Endodermal cell (in vitro differentiated cells): Measurements from ENCODE around the gene LARGE1. TPM values are rescaled to one million over a fixed set of nuclear protein-coding genes. Genes with fewer than 3 reads are reported as not detected.

Experiments used
- DNase-seq: peaks from one replicate; pipeline ENCODE4 v3.0.0-alpha.2; 2017
- H3K27ac ChIP-seq: 2 replicates; pipeline ENCODE4 v1.5.1; 2013; ENCODE audit warnings: mild to moderate bottlenecking, low read depth, low read length, moderate library complexity
- H3K27me3 ChIP-seq: 2 replicates; pipeline ENCODE4 v1.6.1; 2013; ENCODE audit warnings: mild to moderate bottlenecking, low read length, moderate library complexity; ENCODE audit not compliant: insufficient read depth, control insufficient read depth, poor library complexity, severe bottlenecking
- H3K36me3 ChIP-seq: 2 replicates; pipeline ENCODE4 v1.7.0; 2013; ENCODE audit warnings: mild to moderate bottlenecking, low read length, moderate library complexity; ENCODE audit not compliant: control insufficient read depth, insufficient read depth
- H3K4me1 ChIP-seq: one replicate; pipeline ENCODE4 v1.7.0; 2013; ENCODE audit warnings: low read length; ENCODE audit not compliant: control insufficient read depth, insufficient read depth
- H3K4me3 ChIP-seq: 2 replicates; pipeline ENCODE4 v1.5.1; 2013; ENCODE audit warnings: mild to moderate bottlenecking, low read length, moderate library complexity
- H3K9ac ChIP-seq: 2 replicates; pipeline ENCODE4 v1.6.1; 2013; ENCODE audit warnings: mild to moderate bottlenecking, low read length, moderate library complexity; ENCODE audit not compliant: poor library complexity, severe bottlenecking; ENCODE audit errors: extremely low read depth
- H3K9me3 ChIP-seq: 2 replicates; pipeline ENCODE4 v1.6.1; 2013; ENCODE audit warnings: mild to moderate bottlenecking, low read length, moderate library complexity; ENCODE audit not compliant: control insufficient read depth
- H3K27ac Mint-ChIP-seq: 2 replicates; pipeline ENCODE4 v1.8.0; 2020; ENCODE audit warnings: mixed read lengths
- H3K27me3 Mint-ChIP-seq: 2 replicates; pipeline ENCODE4 v1.8.0; 2021; ENCODE audit warnings: mild to moderate bottlenecking, mixed read lengths; ENCODE audit not compliant: insufficient read depth
- H3K36me3 Mint-ChIP-seq: 2 replicates; pipeline ENCODE4 v1.8.0; 2020; ENCODE audit warnings: low read depth, mixed read lengths
- H3K4me1 Mint-ChIP-seq: 2 replicates; pipeline ENCODE4 v1.8.0; 2020; ENCODE audit warnings: mixed read lengths
- H3K4me3 Mint-ChIP-seq: 2 replicates; pipeline ENCODE4 v1.8.0; 2020; ENCODE audit warnings: mild to moderate bottlenecking, moderate library complexity, mixed read lengths
- H3K9me3 Mint-ChIP-seq: 2 replicates; pipeline ENCODE4 v1.8.0; 2020; ENCODE audit warnings: mild to moderate bottlenecking, mixed read lengths
- WGBS, 2 experiments: methylation state at CpG; one replicate each; pipeline versions ENCODE4 v1.1.5 to v1.1.7; 2013; ENCODE audit warnings: missing lambda C conversion rate in 2 of 2, mixed read lengths in 1 of 2; ENCODE audit not compliant: insufficient coverage in 1 of 2, insufficient read length in 1 of 2; 5-methylcytosine and 5-hydroxymethylcytosine counted together
- total RNA-seq, 2 donors: library from RNA; stranded (reverse); fragmentation: NEBNext Ultra II Directional in 1 of 2; extraction: Animal tissue kit (Norgen Biotek cat#: 25700) in 1 of 2; gene quantifications; 2 replicates in 1 of 2; 3 replicates in 1 of 2; pipeline ENCODE4 v1.2.1, GENCODE V29; 2021
- TF ChIP-seq, protein P1 (sequence below): fragments of 200-600 bp; sonication (generic); conservative IDR thresholded peaks from 2 replicates; pipeline ENCODE4 v1.5.0; 2021; ENCODE audit warnings: antibody characterized with exemption, mild to moderate bottlenecking

The LARGE1 gene
- total RNA-seq, 2 donors from 2014 or later = 17.5 to 24.3 TPM

DNA sequence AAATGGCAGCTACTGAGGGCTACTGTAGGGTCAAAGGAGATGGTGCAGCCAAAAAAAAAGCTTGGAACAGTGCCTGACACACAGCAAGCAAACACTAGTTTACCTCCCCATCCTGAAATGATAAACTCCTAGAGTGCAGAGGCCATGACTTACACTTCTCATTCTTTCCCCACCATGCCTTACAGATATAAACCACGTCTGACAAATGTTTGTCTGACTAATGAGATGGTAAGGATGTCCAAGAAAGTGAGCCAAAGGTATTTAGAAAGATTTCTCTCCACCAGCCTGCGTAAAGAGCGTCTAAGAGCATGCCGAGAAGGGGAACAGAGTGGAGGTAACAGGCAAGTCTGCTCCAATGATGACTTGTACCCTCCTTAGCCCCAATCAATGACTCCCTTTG, 99.0 kb downstream of the LARGE1 start:
- no peaks in the 10 kb centered on the region for H3K36me3 ChIP-seq

DNA sequence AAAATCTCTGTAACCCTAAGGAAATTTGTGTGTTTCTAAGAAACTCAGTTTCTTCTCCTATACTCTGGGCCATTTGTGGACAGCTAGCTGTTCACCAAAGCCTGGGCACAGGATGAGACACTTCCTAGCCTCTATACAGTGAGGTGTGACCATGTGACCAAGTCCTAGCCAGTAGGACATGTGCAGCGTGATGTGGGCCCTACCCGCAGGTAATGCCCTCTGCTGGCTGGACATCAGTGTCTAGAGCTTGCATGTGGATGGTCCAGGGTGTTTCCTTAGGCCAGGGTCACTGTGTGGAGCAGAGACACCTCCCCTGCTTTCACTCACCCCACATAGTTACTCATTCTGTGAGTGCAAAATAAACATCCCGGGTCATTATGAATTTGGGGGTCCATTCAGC, 100.5 kb downstream of the LARGE1 start:
- H3K27ac Mint-ChIP-seq = no peak overlapping the region
- H3K4me3 ChIP-seq = no peak overlapping the region
- H3K9me3 ChIP-seq = peaks cover 16% of the 10 kb centered on the region
- no peaks in the 10 kb centered on the region for H3K27me3 ChIP-seq
- H3K4me1 Mint-ChIP-seq = no peaks in the 10 kb centered on the region
- TF ChIP-seq, protein P1, sequence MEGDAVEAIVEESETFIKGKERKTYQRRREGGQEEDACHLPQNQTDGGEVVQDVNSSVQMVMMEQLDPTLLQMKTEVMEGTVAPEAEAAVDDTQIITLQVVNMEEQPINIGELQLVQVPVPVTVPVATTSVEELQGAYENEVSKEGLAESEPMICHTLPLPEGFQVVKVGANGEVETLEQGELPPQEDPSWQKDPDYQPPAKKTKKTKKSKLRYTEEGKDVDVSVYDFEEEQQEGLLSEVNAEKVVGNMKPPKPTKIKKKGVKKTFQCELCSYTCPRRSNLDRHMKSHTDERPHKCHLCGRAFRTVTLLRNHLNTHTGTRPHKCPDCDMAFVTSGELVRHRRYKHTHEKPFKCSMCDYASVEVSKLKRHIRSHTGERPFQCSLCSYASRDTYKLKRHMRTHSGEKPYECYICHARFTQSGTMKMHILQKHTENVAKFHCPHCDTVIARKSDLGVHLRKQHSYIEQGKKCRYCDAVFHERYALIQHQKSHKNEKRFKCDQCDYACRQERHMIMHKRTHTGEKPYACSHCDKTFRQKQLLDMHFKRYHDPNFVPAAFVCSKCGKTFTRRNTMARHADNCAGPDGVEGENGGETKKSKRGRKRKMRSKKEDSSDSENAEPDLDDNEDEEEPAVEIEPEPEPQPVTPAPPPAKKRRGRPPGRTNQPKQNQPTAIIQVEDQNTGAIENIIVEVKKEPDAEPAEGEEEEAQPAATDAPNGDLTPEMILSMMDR = peak; percentile 35
- no peak overlapping the region for H3K4me3 Mint-ChIP-seq
- no peaks in the 10 kb centered on the region for H3K36me3 ChIP-seq
- peaks cover 9% of the 10 kb centered on the region for H3K9me3 Mint-ChIP-seq
- no peak for DNase-seq
- H3K4me1 ChIP-seq = no peaks in the 10 kb centered on the region
- H3K27ac ChIP-seq = no peak overlapping the region
- no peak overlapping the region for H3K9ac ChIP-seq
- H3K27me3 Mint-ChIP-seq = peaks cover 41% of the 10 kb centered on the region
- WGBS, 2 experiments = 65 to 77% methylated on average over 3 of the region's 3 CpGs
- no peaks in the 10 kb centered on the region for H3K36me3 Mint-ChIP-seq

More for the DNA sequence above, 99.0 kb downstream of the LARGE1 start:
- TF ChIP-seq, protein P1 = no peak
- 95 to 100% methylated on average over 3 to 4 of the region's 4 CpGs for WGBS, 2 experiments
- Histone ChIP-seq H3K4me3 (no peak overlapping the region), H3K9ac (no peak overlapping the region), H3K4me1 (no peaks in the 10 kb centered on the region), H3K27ac (no peak overlapping the region), H3K9me3 (peaks cover 15% of the 10 kb centered on the region), H3K27me3 (no peaks in the 10 kb centered on the region)
- Mint-ChIP-seq H3K36me3 (no peaks in the 10 kb centered on the region), H3K4me3 (no peak overlapping the region), H3K9me3 (peaks cover 11% of the 10 kb centered on the region), H3K4me1 (peaks cover 7% of the 10 kb centered on the region), H3K27me3 (peaks cover 47% of the 10 kb centered on the region), H3K27ac (no peak overlapping the region)
- no peak for DNase-seq

DNA sequence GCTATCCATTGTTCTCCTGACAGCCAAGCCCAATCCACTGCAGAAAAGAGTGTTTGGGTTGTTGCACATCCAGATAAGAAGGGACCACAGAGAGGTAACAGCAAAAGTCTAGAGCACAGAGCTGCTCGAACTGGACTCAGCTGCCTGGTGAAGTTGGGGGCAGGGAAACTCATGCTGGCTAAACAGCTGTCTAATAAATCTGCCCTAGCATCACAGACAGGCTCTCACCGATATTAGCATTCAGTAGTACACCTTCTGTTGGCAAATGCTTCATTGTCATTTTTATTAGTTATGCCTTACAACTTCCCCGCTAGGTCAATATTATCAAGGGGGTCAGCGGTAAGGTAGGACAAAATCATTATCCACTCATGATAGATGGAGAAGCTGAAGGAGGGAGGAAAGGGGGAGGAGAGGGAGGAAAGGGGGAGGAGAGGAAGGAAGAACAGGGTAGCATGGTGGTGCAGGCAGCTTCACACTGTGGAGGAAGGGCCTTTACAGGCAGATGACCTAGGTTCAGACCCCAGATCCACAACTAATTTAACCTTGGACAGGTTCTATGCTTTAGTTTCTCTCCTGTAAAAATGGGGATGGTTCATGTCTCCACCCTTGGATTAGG, 102.7 kb downstream of the LARGE1 start:
- Histone ChIP-seq H3K9ac (no peak overlapping the region), H3K27ac (no peak overlapping the region), H3K4me1 (no peaks in the 10 kb centered on the region), H3K9me3 (peaks cover 11% of the 10 kb centered on the region), H3K4me3 (no peak overlapping the region), H3K27me3 (no peaks in the 10 kb centered on the region), H3K36me3 (no peaks in the 10 kb centered on the region)
- no peak overlapping the region for H3K27ac Mint-ChIP-seq
- TF ChIP-seq, protein P1 = no peak
- DNase-seq = no peak
- H3K36me3 Mint-ChIP-seq = no peaks in the 10 kb centered on the region
- H3K27me3 Mint-ChIP-seq = peaks cover 27% of the 10 kb centered on the region
- WGBS, 2 experiments = 85 to 94% methylated on average over 2 to 4 of the region's 4 CpGs
- peaks cover 9% of the 10 kb centered on the region for H3K9me3 Mint-ChIP-seq
- no peaks in the 10 kb centered on the region for H3K4me1 Mint-ChIP-seq
- no peak overlapping the region for H3K4me3 Mint-ChIP-seq
